SK-N-SH treated with all-trans-retinoic acid at 6 μM for 48 hours (cell line): Measurements from ENCODE around the gene SRSF6.

ENCODE experiments used
- ARNTL ChIP-seq: fragments of 450-650 bp; formaldehyde crosslinking; IDR thresholded peaks from 2 replicates; pipeline ENCODE4 v1.5.0; 2020; ENCODE audit warnings: low read depth, mild to moderate bottlenecking, moderate library complexity, borderline replicate concordance
- BACH2 ChIP-seq: fragments of 250-450 bp; sonication (Bioruptor Pico); IDR thresholded peaks from 2 replicates; pipeline ENCODE4 v1.9.0; 2021; ENCODE audit warnings: mild to moderate bottlenecking, borderline replicate concordance
- PATZ1 ChIP-seq: fragments of 250-450 bp; sonication (Bioruptor Pico); IDR thresholded peaks from 2 replicates; pipeline ENCODE4 v1.8.0; 2020; ENCODE audit warnings: mild to moderate bottlenecking, moderate library complexity, borderline replicate concordance
- POU6F1 ChIP-seq: fragments of 250-450 bp; sonication (Bioruptor Pico); IDR thresholded peaks from 2 replicates; pipeline ENCODE4 v1.8.0; 2021; ENCODE audit warnings: low read depth, mild to moderate bottlenecking, moderate library complexity, borderline replicate concordance
- TOX ChIP-seq: fragments of 250-450 bp; sonication (Bioruptor Pico); IDR thresholded peaks from 2 replicates; pipeline ENCODE4 v1.8.0; 2021; ENCODE audit warnings: mild to moderate bottlenecking, moderate library complexity, borderline replicate concordance
- TSHZ2 ChIP-seq: fragments of 250-450 bp; sonication (Bioruptor Pico); IDR thresholded peaks from 2 replicates; pipeline ENCODE4 v1.5.0; 2020; ENCODE audit warnings: mild to moderate bottlenecking, moderate library complexity
- ZFP3 ChIP-seq: fragments of 250-450 bp; sonication (Bioruptor Pico); IDR thresholded peaks from 2 replicates; pipeline ENCODE4 v1.5.0; 2020; ENCODE audit warnings: mild to moderate bottlenecking, moderate library complexity
- ZFP30 ChIP-seq: fragments of 450-650 bp; formaldehyde crosslinking; IDR thresholded peaks from 2 replicates; pipeline ENCODE4 v1.5.0; 2022; ENCODE audit warnings: mild to moderate bottlenecking, moderate library complexity
- ZNF565 ChIP-seq: fragments of 450-650 bp; formaldehyde crosslinking; conservative IDR thresholded peaks from 2 replicates; pipeline ENCODE4 v1.5.0; 2020; ENCODE audit warnings: low read depth, mild to moderate bottlenecking, moderate library complexity
- ZNF8 ChIP-seq: fragments of 450-650 bp; formaldehyde crosslinking; IDR thresholded peaks from 2 replicates; pipeline ENCODE4 v1.5.0; 2020; ENCODE audit warnings: mild to moderate bottlenecking, moderate library complexity

GRCh38 chr20:43465625-43465943 is 7.9 kb downstream of the SRSF6 start:
- no peak for TF ChIP-seq ZNF8 (CRISPR knock-in tag)
- TF ChIP-seq ZFP30 (CRISPR knock-in tag) = no peak
- TF ChIP-seq TSHZ2 (CRISPR knock-in tag) = no peak
- TF ChIP-seq ZFP3 (CRISPR knock-in tag) = no peak
- no peak for TF ChIP-seq TOX
- no peak for TF ChIP-seq PATZ1 (CRISPR knock-in tag)
- TF ChIP-seq BACH2 = no peak
- no peak for TF ChIP-seq ZNF565 (CRISPR knock-in tag)
- no peak for TF ChIP-seq ARNTL
- TF ChIP-seq POU6F1 (CRISPR knock-in tag) = no peak
